ENCODE results near the gene CALCOCO1.

GRCh38 chr12:53676656-53677015, 50.6 kb downstream of the CALCOCO1 start:
- TF ChIP-seq, protein P1, sequence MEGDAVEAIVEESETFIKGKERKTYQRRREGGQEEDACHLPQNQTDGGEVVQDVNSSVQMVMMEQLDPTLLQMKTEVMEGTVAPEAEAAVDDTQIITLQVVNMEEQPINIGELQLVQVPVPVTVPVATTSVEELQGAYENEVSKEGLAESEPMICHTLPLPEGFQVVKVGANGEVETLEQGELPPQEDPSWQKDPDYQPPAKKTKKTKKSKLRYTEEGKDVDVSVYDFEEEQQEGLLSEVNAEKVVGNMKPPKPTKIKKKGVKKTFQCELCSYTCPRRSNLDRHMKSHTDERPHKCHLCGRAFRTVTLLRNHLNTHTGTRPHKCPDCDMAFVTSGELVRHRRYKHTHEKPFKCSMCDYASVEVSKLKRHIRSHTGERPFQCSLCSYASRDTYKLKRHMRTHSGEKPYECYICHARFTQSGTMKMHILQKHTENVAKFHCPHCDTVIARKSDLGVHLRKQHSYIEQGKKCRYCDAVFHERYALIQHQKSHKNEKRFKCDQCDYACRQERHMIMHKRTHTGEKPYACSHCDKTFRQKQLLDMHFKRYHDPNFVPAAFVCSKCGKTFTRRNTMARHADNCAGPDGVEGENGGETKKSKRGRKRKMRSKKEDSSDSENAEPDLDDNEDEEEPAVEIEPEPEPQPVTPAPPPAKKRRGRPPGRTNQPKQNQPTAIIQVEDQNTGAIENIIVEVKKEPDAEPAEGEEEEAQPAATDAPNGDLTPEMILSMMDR (IDR thresholded peaks at IDR 0.05) = no peak
- TF ChIP-seq POLR2A (IDR thresholded peaks at IDR 0.05) = no peak
